ACC112 (cell line): ENCODE data around the gene DENND10.
A peak's percentile ranks its signal among the peaks of the same experiment; 100 is the strongest.
"Not testable (repeated sequence)": the region's sequence is repeated elsewhere in the genome, so short reads cannot be mapped to it uniquely, and the experiment has no call there.

Experiments
- H2AFZ ChIP-seq: fragments of 200-600 bp; sonication (generic); one replicate; pipeline ENCODE4 v1.6.0; 2017; ENCODE audit warnings: antibody characterized with exemption, low read length; ENCODE audit not compliant: unreplicated experiment
- H3K27ac ChIP-seq: fragments of 200-600 bp; sonication (generic); 2 replicates; pipeline ENCODE4 v1.5.1; 2014; ENCODE audit warnings: low read depth, mild to moderate bottlenecking, antibody characterized with exemption, low read length, moderate library complexity
- H3K27me3 ChIP-seq: fragments of 200-600 bp; sonication (generic); 2 replicates; pipeline ENCODE4 v1.6.1; 2014; ENCODE audit warnings: mild to moderate bottlenecking, antibody characterized with exemption, low read length, moderate library complexity, mixed read lengths; ENCODE audit not compliant: insufficient read depth
- H3K36me3 ChIP-seq: fragments of 200-600 bp; sonication (generic); 2 replicates; pipeline ENCODE4 v1.6.1; 2016; ENCODE audit warnings: mild to moderate bottlenecking, antibody characterized with exemption, low read length, moderate library complexity, mixed read lengths; ENCODE audit not compliant: insufficient read depth
- H3K4me1 ChIP-seq: fragments of 200-600 bp; sonication (generic); one replicate; pipeline ENCODE4 v1.6.1; 2016; ENCODE audit warnings: low read length, mixed read lengths; ENCODE audit not compliant: insufficient read depth, unreplicated experiment, control insufficient read depth
- H3K4me3 ChIP-seq: fragments of 200-600 bp; sonication (generic); 2 replicates; pipeline ENCODE4 v1.5.1; 2014; ENCODE audit warnings: mild to moderate bottlenecking, low read depth, low read length
- H3K79me2 ChIP-seq: fragments of 200-600 bp; sonication (generic); one replicate; pipeline ENCODE4 v1.6.0; 2016; ENCODE audit warnings: low read length; ENCODE audit not compliant: control insufficient read depth, unreplicated experiment, insufficient read depth

DENND10 gene

DNA sequence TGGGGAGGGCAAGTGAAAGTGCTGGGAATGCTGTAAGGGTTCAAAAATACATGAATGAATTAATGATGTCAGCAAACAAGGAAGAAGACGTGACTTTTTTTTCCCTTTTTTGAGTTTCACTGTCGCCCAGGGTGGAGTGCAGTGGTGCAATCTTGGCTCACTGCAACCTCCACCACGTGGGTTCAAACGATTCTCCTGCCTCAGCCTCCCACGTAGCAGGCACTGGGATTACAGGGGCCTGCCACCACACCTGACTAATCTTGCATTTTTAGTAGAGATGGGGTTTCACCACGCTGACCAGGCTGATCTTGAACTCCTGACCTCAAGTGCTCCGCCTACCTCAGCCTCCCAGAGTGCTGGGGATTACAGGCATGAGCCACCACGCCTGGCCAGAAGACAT is 30.0 kb downstream of the DENND10 start:
- Histone ChIP-seq H3K79me2 (no peaks in the 10 kb centered on the region), H3K27me3 (no peaks in the 10 kb centered on the region), H2AFZ (no peak overlapping the region), H3K36me3 (peaks cover 9% of the 10 kb centered on the region), H3K4me3 (no peak overlapping the region), H3K4me1 (peaks cover 43% of the 10 kb centered on the region), H3K27ac (no peak overlapping the region)

DNA sequence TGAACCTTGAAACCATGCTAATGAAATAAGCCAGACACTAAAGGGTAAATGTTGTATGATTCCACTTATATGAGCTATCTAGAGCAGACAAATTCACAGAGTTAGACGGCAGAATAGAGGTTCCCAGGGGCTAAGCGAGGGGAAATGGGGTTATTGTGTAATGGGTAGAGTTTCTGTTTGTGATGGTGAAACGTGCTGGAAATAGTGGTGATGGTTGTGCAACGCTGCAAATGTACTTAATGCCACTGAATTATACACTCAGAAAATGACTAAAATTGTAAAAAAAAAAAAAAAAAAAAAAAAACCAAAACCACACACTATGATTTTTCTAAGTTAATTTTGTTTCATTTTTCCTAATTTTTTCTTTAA is 31.6 kb downstream of the DENND10 start:
- Histone ChIP-seq H2AFZ (no peak overlapping the region), H3K4me1 (peaks cover 29% of the 10 kb centered on the region), H3K27ac (peak overlapping the region; percentile 96), H3K27me3 (no peaks in the 10 kb centered on the region), H3K79me2 (no peaks in the 10 kb centered on the region), H3K4me3 (peak overlapping the region; percentile 50), H3K36me3 (peaks cover 8% of the 10 kb centered on the region)

DNA sequence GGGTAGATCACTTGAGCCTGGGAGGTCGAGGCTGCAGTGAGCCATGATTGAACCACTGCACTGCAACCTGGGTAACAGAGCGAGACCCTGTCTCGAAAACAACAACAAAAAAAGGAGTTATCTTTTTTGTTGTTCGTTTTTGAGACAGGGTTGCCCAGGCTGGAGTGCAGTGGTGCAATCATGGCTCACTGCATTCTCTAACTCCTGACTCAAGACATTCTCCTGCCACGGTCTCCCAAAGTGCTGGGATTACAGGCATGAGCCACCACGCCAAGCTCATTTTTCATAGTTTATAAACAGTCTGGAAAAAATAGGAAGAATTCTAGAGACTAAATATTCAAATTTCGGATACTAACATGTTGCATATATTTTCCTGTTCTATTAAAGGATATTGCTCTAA is 32.2 kb downstream of the DENND10 start:
- Histone ChIP-seq H3K36me3 (peaks cover 3% of the 10 kb centered on the region; the same call in 1 of the 2 replicates), H3K27ac (peak overlapping the region; percentile 96), H2AFZ (no peak overlapping the region), H3K27me3 (no peaks in the 10 kb centered on the region), H3K4me1 (peaks cover 24% of the 10 kb centered on the region), H3K4me3 (no peak overlapping the region), H3K79me2 (no peaks in the 10 kb centered on the region)

DNA sequence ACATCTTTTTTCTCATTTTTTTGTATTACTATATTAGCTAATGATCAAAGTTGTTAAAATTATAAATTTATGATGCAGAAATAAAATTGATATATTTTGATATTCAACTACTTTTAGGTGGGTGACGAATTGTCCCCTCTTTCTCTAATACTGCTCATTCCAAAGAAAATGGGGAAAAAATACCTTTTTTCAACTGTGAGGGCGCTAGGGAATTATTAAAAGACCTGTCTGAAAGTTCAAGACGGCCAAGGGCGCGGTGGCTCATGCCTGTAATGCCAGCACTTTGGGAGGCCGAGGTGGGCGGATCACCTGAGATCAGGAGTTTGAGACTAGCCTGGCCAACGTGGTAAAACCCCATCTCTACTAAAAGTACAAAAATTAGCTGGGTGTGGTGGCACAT is 34.0 kb downstream of the DENND10 start:
- peaks cover 16% of the 10 kb centered on the region for H3K4me1 ChIP-seq
- H3K27ac ChIP-seq, H3K36me3 ChIP-seq, H3K4me3 ChIP-seq, H2AFZ ChIP-seq, H3K79me2 ChIP-seq, H3K27me3 ChIP-seq: not testable (repeated sequence)

DNA sequence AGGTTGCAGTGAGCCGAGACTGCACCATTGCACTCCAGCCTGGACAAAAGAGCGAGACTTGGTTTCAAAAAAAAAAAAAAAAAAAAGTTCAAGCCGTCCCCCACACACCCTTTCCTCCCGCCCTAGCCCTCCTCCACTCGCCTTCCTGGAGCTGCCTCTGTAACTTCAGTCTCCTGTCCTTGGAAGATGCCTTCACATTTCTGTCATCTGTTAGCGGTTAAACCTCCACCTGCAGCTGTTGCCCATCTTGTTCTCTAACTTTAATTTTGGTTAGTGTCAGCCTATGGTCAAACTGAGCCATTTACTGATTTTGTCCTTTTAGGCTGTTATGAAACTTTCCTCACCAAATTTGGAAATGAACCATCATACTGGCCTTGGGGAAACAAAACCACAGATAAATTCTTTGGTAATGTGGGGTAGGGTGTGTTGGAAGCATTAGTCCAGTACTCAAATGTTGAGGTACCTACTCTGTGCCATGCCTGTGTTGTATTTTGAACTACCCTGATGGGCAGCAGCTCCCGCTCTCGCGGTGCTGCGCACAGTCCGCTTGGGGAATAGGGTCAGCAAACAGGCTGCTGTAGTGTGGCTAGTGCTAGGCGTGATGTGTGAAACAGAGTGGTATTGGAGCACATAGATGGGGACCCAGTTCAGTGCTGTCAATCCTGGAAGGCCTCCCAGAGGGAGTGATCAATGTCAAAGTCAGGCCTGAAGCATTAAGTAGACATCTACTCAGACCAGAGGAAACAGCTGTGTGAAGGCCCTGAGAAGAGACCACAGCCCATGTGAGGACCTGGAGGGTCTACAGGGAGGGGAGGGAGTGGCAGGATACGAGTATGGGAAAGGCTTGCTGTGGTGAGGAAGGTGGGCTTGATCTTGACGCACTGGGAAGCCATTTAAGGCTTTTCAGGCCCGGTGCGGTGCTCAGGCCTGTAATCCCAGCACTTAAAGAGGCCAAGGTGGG is 34.7 kb downstream of the DENND10 start:
- H3K27ac ChIP-seq: no peak overlapping the region
- H3K27me3 ChIP-seq: no peaks in the 10 kb centered on the region
- H3K4me3 ChIP-seq: no peak overlapping the region
- H3K36me3 ChIP-seq: peaks cover 3% of the 10 kb centered on the region; the same call in 1 of the 2 replicates
- H3K4me1 ChIP-seq: peaks cover 16% of the 10 kb centered on the region
- H3K79me2 ChIP-seq: no peaks in the 10 kb centered on the region
- no peak overlapping the region for H2AFZ ChIP-seq

DNA sequence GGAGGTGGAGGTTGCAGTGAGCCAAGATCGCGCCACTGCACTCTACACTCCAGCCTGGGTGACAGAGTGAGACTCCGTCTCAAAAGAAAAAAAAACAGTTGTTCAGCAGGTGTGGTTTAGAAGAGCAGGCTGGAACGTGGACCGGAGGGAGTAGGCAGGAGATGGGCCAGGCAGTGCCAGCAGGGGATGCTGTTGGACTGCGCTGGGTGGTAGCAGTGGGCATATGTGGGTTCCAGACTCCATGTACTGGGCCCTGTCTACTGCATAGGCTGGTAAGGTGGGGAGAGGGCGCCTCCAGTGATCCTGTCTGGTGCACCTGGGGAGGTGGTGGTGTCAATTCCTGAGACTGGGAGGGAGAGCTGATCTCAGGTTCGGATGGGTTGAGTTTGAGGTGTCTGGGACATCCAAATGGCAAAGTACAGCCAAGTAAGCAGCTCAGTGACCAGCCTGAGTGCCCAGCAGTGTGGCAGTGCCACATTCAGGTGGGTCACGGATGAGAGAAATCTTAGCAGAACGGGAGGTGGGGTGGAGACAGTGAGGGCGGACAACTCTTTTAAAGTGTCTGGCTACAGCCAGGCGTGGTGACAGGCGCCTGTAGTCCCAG is 35.7 kb downstream of the DENND10 start:
- Histone ChIP-seq H3K27ac (no peak overlapping the region), H3K79me2 (no peaks in the 10 kb centered on the region), H3K4me3 (no peak overlapping the region), H3K27me3 (no peaks in the 10 kb centered on the region), H3K4me1 (peaks cover 16% of the 10 kb centered on the region), H3K36me3 (no peaks in the 10 kb centered on the region), H2AFZ (no peak overlapping the region)

DNA sequence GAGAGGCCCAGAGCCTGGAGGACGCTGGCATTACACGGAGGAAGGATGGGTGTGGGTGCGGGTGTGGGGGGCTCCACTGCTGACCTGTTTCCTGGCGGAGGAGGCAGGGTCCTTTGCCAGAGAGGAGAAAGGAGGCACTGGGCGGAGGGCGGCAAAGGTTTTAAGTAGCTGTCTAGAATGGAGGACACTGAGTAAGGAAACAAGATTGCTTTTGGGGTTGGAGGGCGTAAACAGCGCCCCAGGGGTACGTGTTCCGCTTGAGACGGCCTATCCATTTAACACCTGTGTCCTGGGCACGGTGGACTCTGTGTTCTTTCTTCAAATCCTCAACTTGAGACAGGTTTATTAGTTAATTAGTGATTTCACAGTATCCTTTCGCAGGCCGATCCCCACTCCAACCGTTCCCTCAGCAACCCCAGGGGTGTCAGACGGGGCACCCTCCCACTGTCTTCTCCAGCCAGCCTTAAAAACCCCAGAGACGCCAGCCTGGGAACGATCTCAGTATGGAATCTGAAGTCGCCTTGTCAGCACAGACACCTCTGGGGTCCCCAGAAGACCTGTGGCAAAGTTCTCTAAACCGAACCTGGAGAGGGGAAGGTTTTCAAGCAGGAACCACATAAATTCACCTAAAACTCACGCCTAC is 36.8 kb downstream of the DENND10 start:
- no peaks in the 10 kb centered on the region for H3K36me3 ChIP-seq
- H3K27me3 ChIP-seq: no peaks in the 10 kb centered on the region
- H3K79me2 ChIP-seq: no peaks in the 10 kb centered on the region
- H3K4me1 ChIP-seq: peaks cover 6% of the 10 kb centered on the region
- no peak overlapping the region for H2AFZ ChIP-seq
- H3K27ac ChIP-seq: no peak overlapping the region
- H3K4me3 ChIP-seq: no peak overlapping the region

DNA sequence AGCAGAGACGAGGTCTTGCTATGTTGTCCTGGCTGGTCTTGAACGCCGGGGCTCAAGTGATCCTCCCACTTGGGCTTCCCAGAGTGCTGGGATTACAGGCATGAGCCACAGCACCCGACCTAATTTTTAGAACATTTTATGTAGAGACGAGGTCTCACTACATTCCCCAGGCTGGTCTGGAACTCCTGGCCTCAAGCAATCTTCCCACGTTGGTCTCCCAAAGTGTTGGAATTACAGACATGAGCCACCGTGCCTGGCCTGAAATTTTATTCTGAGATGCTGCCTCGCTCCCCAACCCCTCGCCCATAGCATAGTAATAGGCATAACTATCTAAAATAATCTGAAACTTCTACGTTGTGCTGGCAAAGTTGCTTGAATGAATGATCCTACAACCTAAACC is 39.7 kb downstream of the DENND10 start:
- no peak overlapping the region for H2AFZ ChIP-seq
- H3K36me3 ChIP-seq: no peaks in the 10 kb centered on the region; the same call in 1 of the 2 replicates
- H3K4me1 ChIP-seq: no peaks in the 10 kb centered on the region
- no peaks in the 10 kb centered on the region for H3K79me2 ChIP-seq
- H3K4me3 ChIP-seq: no peak overlapping the region
- no peak overlapping the region for H3K27ac ChIP-seq
- H3K27me3 ChIP-seq: no peaks in the 10 kb centered on the region

DNA sequence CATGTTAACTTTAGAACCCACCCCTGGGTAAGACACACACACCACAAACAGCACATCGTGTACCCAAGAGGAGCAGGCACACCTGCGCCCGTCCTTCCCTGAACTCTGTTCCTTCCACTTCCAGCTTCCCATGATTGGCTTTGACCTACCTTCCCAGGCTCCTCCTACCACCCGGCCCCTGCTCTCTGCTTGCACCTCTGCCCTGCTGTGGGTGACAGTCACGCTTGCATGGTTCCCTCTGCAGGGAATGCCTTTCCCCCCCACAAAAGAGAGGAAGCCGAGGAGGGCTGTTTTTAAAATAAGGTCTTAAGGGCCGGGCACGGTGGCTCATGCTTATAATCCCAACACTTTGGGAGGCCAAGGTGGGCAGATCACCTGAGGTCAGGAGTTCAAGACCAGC is 45.2 kb downstream of the DENND10 start:
- Histone ChIP-seq H3K79me2 (no peaks in the 10 kb centered on the region), H2AFZ (no peak overlapping the region), H3K4me1 (no peaks in the 10 kb centered on the region), H3K4me3 (no peak overlapping the region), H3K27me3 (no peaks in the 10 kb centered on the region), H3K36me3 (peaks cover 5% of the 10 kb centered on the region), H3K27ac (no peak overlapping the region)

DNA sequence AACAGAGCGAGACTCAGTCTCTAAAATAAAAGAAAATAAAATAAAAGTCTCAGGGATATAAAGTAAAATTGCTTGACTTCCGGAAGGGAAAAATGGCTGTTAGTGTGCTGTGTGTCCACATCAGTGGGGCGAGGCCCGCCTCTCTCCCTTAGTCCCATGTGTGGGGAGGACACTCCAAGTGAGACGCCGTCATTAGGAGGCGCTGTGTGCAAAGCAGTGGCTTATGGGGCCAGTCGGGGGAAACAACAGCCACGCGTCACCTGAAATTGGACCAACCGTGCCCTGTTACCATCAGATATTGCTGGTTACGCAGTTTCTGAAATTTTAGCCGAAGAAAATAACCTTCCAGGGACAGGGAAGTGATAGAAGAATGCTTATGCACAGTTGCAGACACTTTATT is 45.8 kb downstream of the DENND10 start:
- Histone ChIP-seq H3K27ac (no peak overlapping the region), H3K4me1 (no peaks in the 10 kb centered on the region), H3K4me3 (no peak overlapping the region), H3K27me3 (no peaks in the 10 kb centered on the region), H3K36me3 (peaks cover 6% of the 10 kb centered on the region), H2AFZ (no peak overlapping the region), H3K79me2 (no peaks in the 10 kb centered on the region)
